GM12878 (cell line): ENCODE measurements around the gene GPN1. TPM values are rescaled to one million over a fixed set of nuclear protein-coding genes. Genes with fewer than 3 reads are reported as not detected.
"Not testable (repeated sequence)": the region's sequence is repeated elsewhere in the genome, so short reads cannot be mapped to it uniquely, and the experiment has no call there.

ENCODE experiments used
- ATAC-seq: fragments of 200-7000 bp; cut with Tn5 transposase; 3 replicates; pipeline ENCODE4 v1.9.1; 2020; ENCODE audit warnings: mild to moderate bottlenecking, moderate library complexity
- BruUV-seq: library from RNA; stranded (reverse); fragments of 400-500 nt; replicated peaks from 2 replicates; lab custom pipeline; 2021; lab: Mats Ljungman, UMichigan
- CTCF ChIA-PET: fragments of 300-600 bp; sonication (Branson Sonifier 250); formaldehyde crosslinking; extraction: SDS; loops from one replicate; lab custom pipeline; 2021; ENCODE audit warnings: inconsistent platforms; lab: Yijun Ruan, JAX
- POLR2A ChIA-PET: fragments of 350-600 bp; formaldehyde crosslinking; extraction: SDS; loops from one replicate; lab custom pipeline; 2021; ENCODE audit warnings: inconsistent platforms; lab: Charles Lee
- RAD21 ChIA-PET: fragments of 300-600 bp; sonication (Branson Sonifier 250); formaldehyde crosslinking; loops from one replicate; lab custom pipeline; 2023; ENCODE audit warnings: antibody characterized with exemption; ENCODE audit not compliant: unreplicated experiment; lab: Charles Lee
- SMC1A ChIA-PET: fragments of 300-600 bp; sonication (Branson Sonifier 250); formaldehyde crosslinking; loops from one replicate; lab custom pipeline; 2023; ENCODE audit not compliant: unreplicated experiment, uncharacterized antibody; lab: Charles Lee
- DNase-seq: peaks from one replicate; pipeline ENCODE4 v3.0.0-alpha.2; 2011; ENCODE audit warnings: low read depth, low spot score
- FAIRE-seq: peaks from 3 replicates; lab custom pipeline; 2011; peaks lifted over from hg19 to GRCh38; lab: Jason Lieb, UNC
- H2AFZ ChIP-seq: 2 replicates; pipeline ENCODE4 v1.6.0; 2011; ENCODE audit warnings: low read depth, low read length, control low read depth; ENCODE audit not compliant: control insufficient read depth
- H3K27ac ChIP-seq: 2 replicates; pipeline ENCODE4 v1.5.1; 2011; ENCODE audit warnings: control low read depth; ENCODE audit not compliant: control insufficient read depth, insufficient read depth
- H3K27me3 ChIP-seq, 2 experiments: replicated peaks in 1 of 2; 2 replicates each; pipeline versions ENCODE4 v1.6.0 to v1.6.1; 2011; ENCODE audit warnings: low read length in 1 of 2; ENCODE audit not compliant: control insufficient read depth in 2 of 2, insufficient read depth in 2 of 2
- H3K36me3 ChIP-seq, 2 experiments: 2 replicates each; pipeline ENCODE4 v1.5.1; 2011; ENCODE audit warnings: low read length in 1 of 2; ENCODE audit not compliant: control insufficient read depth in 2 of 2, insufficient read depth in 2 of 2
- H3K4me1 ChIP-seq: 2 replicates; pipeline ENCODE4 v1.6.1; 2011; ENCODE audit warnings: mild to moderate bottlenecking, low read length, moderate library complexity, mixed read lengths; ENCODE audit not compliant: control insufficient read depth, insufficient read depth
- H3K4me2 ChIP-seq: 2 replicates; pipeline ENCODE4 v1.6.0; 2011; ENCODE audit warnings: control low read depth; ENCODE audit not compliant: control insufficient read depth, insufficient read depth
- H3K4me3 ChIP-seq: fragments of 200-600 bp; sonication (generic); 2 replicates; pipeline ENCODE4 v1.5.1; 2016
- H3K79me2 ChIP-seq: 2 replicates; pipeline ENCODE4 v1.6.0; 2011; ENCODE audit warnings: low read length; ENCODE audit not compliant: control insufficient read depth, insufficient read depth
- H3K9ac ChIP-seq: 2 replicates; pipeline ENCODE4 v1.8.0; 2011; ENCODE audit warnings: low read length, control low read depth, mixed read lengths; ENCODE audit not compliant: control insufficient read depth, insufficient read depth
- H3K9me3 ChIP-seq: replicated peaks from 3 replicates; pipeline ENCODE4 v1.5.1; 2011; ENCODE audit warnings: mild to moderate bottlenecking, low read length; ENCODE audit not compliant: control insufficient read depth, insufficient read depth
- H4K20me1 ChIP-seq: 2 replicates; pipeline ENCODE4 v1.6.0; 2011; ENCODE audit not compliant: control insufficient read depth, insufficient read depth
- ATF7 ChIP-seq: fragments of 450-650 bp; IDR thresholded peaks from 2 replicates; pipeline ENCODE4 v1.6.1; 2016; ENCODE audit warnings: low read depth, mild to moderate bottlenecking
- BRCA1 ChIP-seq: IDR thresholded peaks from 2 replicates; pipeline ENCODE4 v1.6.1; 2011; ENCODE audit warnings: low read depth, low read length, improper control_type of control experiment
- ETV6 ChIP-seq, 2 experiments: fragments of 450-650 bp in 1 of 2; IDR thresholded peaks in 1 of 2; conservative IDR thresholded peaks in 1 of 2; 2 replicates each; pipeline ENCODE4 v1.6.1; 2014; ENCODE audit warnings: antibody characterized with exemption in 1 of 2, borderline replicate concordance in 1 of 2, low read depth in 1 of 2, mild to moderate bottlenecking in 1 of 2, moderate library complexity in 1 of 2
- MEF2B ChIP-seq: fragments of 450-650 bp; IDR thresholded peaks from 2 replicates; pipeline ENCODE4 v1.6.1; 2018; ENCODE audit warnings: mild to moderate bottlenecking, moderate library complexity; ENCODE audit not compliant: partially characterized antibody, poor library complexity, severe bottlenecking
- MYC ChIP-seq: IDR thresholded peaks from 2 replicates; pipeline ENCODE4 v1.6.1; 2011; ENCODE audit warnings: mild to moderate bottlenecking, low read length, moderate library complexity, inconsistent platforms; ENCODE audit not compliant: insufficient read depth, insufficient replicate concordance, insufficient read length, severe bottlenecking
- POLR2AphosphoS5 ChIP-seq: IDR thresholded peaks from 2 replicates; pipeline ENCODE4 v1.6.1; 2011; ENCODE audit warnings: mild to moderate bottlenecking, low read length, inconsistent platforms
- SMAD5 ChIP-seq: IDR thresholded peaks from 2 replicates; pipeline ENCODE4 v1.6.1; 2016; ENCODE audit warnings: antibody characterized with exemption, low read depth
- TBL1XR1 ChIP-seq: IDR thresholded peaks from 2 replicates; pipeline ENCODE4 v1.6.1; 2012; ENCODE audit warnings: low read depth, low read length, improper control_type of control experiment
- ZNF207 ChIP-seq: fragments of 450-650 bp; IDR thresholded peaks from 2 replicates; pipeline ENCODE4 v1.6.1; 2014; ENCODE audit warnings: antibody characterized with exemption, mild to moderate bottlenecking, borderline replicate concordance
- WGBS: methylation state at CpG from one replicate; pipeline ENCODE4 v1.1.6; 2016; ENCODE audit warnings: low lambda C conversion rate; ENCODE audit not compliant: insufficient replicate concordance, insufficient coverage; ENCODE audit errors: missing lambda C conversion rate; 5-methylcytosine and 5-hydroxymethylcytosine counted together
- in situ Hi-C: fragments of 300-500 bp; cut with MboI; formaldehyde crosslinking; loops from 9 replicates; pipeline ENCODE4 v1.14.3; 2018; ENCODE audit warnings: mixed read lengths
- intact Hi-C: fragments of 100-400 bp; cut with micrococcal nuclease; formaldehyde crosslinking; loops from one replicate; pipeline ENCODE4 v1.14.2; 2022; ENCODE audit not compliant: unreplicated experiment
- polyA plus RNA-seq, 11 experiments: library from polyadenylated mRNA; depleted of rRNA in 4 of 11; unstranded in 6 of 11; stranded (reverse) in 5 of 11; fragments of >200 nt; fragmentation: Nextera tagmentation in 4 of 11; fragmentation: Illumina TruSeq in 1 of 11; extraction: Ambion mirVana in 4 of 11; extraction: Trizol in 1 of 11; gene quantifications; 1 replicate in 1 of 11; 2 replicates in 10 of 11; pipeline versions ENCODE4 v1.2.1 to v1.2.3, GENCODE V29; 2011 to 2016; ENCODE audit warnings: inconsistent platforms in 2 of 11, missing spikeins in 2 of 11, low read depth in 1 of 11
- total RNA-seq, 4 experiments: library from RNA; depleted of rRNA in 3 of 4; stranded (reverse); fragments of >200 nt in 3 of 4; fragmentation: Illumina TruSeq in 1 of 4; extraction: Trizol in 1 of 4; gene quantifications; 2 replicates each; pipeline versions ENCODE4 v1.2.1 to v1.2.3, GENCODE V29; 2013 to 2021

Gene GPN1
- total and polyA plus RNA-seq, 10 of the 15 experiments (the other 5 are each of a cell fraction or from before 2014, with no cell fraction given), result 32.1 to 108 (median 60.4) TPM

DNA sequence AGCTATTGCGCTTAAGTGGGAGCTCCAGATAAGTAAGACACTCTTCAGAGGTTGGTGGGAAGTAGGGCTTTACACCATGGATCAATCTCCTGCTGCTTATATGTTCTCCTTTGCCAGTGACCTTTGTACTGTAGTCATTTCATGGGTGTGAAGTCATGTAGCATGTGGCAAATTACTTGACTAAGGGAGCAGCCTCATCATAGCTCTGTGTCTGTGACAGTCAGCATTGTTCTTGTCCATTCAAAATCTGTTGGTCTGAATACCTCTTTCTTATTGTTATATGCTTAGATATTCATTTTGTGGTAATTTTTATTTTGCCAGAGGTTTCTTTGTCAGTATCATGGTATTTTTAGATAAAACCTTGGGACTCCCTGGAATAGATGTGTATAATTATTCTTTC is 53.0 kb downstream of the GPN1 start:
- FAIRE-seq, result no peak
- RAD21 ChIA-PET, result interaction anchor here (1.1 to 1.6 kb wide), 3 partner anchors 379 to 512 kb away, joined by 3 read pairs; no protein-coding TSS in a partner anchor
- POLR2A ChIA-PET, result interaction anchor here (0.7 to 1.3 kb wide), 2 partner anchors 24 to 254 kb away, joined by 4 read pairs; no protein-coding TSS in a partner anchor
- 95% methylated on average over 1 of the region's 1 CpG for WGBS
- no TSS peak for BruUV-seq
- SMC1A ChIA-PET, result interaction anchor here (0.9 to 2.0 kb wide), 5 partner anchors 18 to 379 kb away, joined by 3 to 7 read pairs (median 4); partner anchors contain the start of genes SLC4A1AP and SUPT7L
- H3K36me3 ChIP-seq, result peaks cover 3 to 19% of the 10 kb centered on the region in 2 experiments
- no peaks in the 10 kb centered on the region for H3K79me2 ChIP-seq
- H3K27me3 ChIP-seq, result no peaks in the 10 kb centered on the region
- DNase-seq, result no peak
- in situ Hi-C loops, result no loop called here
- H3K27ac ChIP-seq, result no peak overlapping the region
- H3K9me3 ChIP-seq, result no peaks in the 10 kb centered on the region
- CTCF ChIA-PET, result interaction anchor here (0.5 to 5.0 kb wide), 15 partner anchors 8 to 836 kb away, joined by 3 to 79 read pairs (median 8); partner anchors contain the start of genes CCDC121, GPN1, SLC4A1AP and SUPT7L
- no peaks in the 10 kb centered on the region for H3K4me1 ChIP-seq
- H4K20me1 ChIP-seq, result no peaks in the 10 kb centered on the region
- no peak overlapping the region for H3K4me3 ChIP-seq
- no peak for ATAC-seq
- no peak for TF ChIP-seq SMAD5
- TF ChIP-seq POLR2AphosphoS5, result no peak
- no peak for TF ChIP-seq BRCA1
- no peak for TF ChIP-seq TBL1XR1
- no peak for TF ChIP-seq ZNF207
- TF ChIP-seq ATF7, result no peak
- no peak for TF ChIP-seq MYC
- TF ChIP-seq ETV6 (conservative IDR thresholded peaks at IDR 0.05 in 1 of 2, IDR thresholded peaks at IDR 0.05 in 1 of 2; ENCODE audit: borderline replicate concordance in 1 of 2, low read depth in 1 of 2), result no peak
- TF ChIP-seq MEF2B, result no peak
- H3K4me2 ChIP-seq, result no peak overlapping the region
- no peak overlapping the region for H3K9ac ChIP-seq
- no peak overlapping the region for H2AFZ ChIP-seq
- intact Hi-C loops, result loop anchor here (10.0 kb wide), 1 partner anchor 277 kb away; the partner anchor contains the start of gene PPM1G

DNA sequence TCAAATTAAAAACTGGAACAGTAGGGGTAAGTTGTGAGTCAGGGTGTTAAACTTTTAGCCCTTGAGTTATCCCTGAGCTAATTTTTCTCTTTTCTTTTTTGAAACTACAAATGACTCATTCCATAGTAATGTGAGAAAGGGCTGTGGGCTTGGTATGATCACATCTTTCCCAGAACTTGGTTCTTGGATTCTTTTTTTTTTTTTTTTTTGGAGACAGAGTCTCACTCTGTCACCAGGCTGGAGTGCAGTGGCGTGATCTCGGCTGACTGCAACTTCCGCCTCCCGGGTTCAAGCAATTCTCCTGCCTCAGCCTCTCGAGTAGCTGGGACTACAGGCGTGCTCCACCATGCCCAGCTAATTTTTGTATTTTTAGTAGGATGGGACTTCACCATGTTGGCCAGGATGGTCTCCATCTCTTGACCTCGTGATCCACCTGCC is 53.5 kb downstream of the GPN1 start:
- RAD21 ChIA-PET, result interaction anchor here (0.7 to 2.7 kb wide), 5 partner anchors 253 to 711 kb away, joined by 3 to 9 read pairs (median 3); partner anchors contain the start of genes NRBP1 and PPM1G
- H4K20me1 ChIP-seq, H3K4me3 ChIP-seq, H3K4me1 ChIP-seq, in situ Hi-C loops, BruUV-seq, H3K9ac ChIP-seq, H3K79me2 ChIP-seq, H2AFZ ChIP-seq, H3K27me3 ChIP-seq, FAIRE-seq, DNase-seq, ATAC-seq, H3K27ac ChIP-seq, H3K4me2 ChIP-seq, H3K9me3 ChIP-seq: not testable (repeated sequence)
- H3K36me3 ChIP-seq, result peaks cover 3 to 14% of the 10 kb centered on the region in 2 experiments
- CTCF ChIA-PET, result interaction anchor here (0.5 to 5.0 kb wide), 30 partner anchors 9 to 1117 kb away, joined by 3 to 79 read pairs (median 6); partner anchors contain the start of genes CCDC121, GPN1, MPV17 and PPM1G
- intact Hi-C loops, result loop anchor here (10.0 kb wide), 1 partner anchor 278 kb away; the partner anchor contains the start of gene PPM1G
- WGBS, result 76% methylated on average over 7 of the region's 7 CpGs
- SMC1A ChIA-PET, result interaction anchor here (0.6 to 2.2 kb wide), 11 partner anchors 10 to 379 kb away, joined by 3 to 8 read pairs (median 4); partner anchors contain the start of genes SLC4A1AP and SUPT7L
- POLR2A ChIA-PET, result interaction anchor here (0.7 to 1.3 kb wide), 2 partner anchors 25 to 254 kb away, joined by 4 read pairs; no protein-coding TSS in a partner anchor
